Measurements from ENCODE around the gene PNMT. TPM values are rescaled to one million over a fixed set of nuclear protein-coding genes. Genes with fewer than 3 reads are reported as not detected.
A peak's percentile ranks its signal among the peaks of the same experiment; 100 is the strongest.

PNMT gene
- total and polyA plus RNA-seq, 2 of the 13 experiments (the other 11 are each of a cell fraction or from before 2014, with no cell fraction given): 0.25 TPM; not detected in 1

- TF ChIP-seq MYC (CRISPR knock-in tag; IDR thresholded peaks at IDR 0.05; ENCODE audit: borderline replicate concordance) (no peak), ZBTB26 (CRISPR knock-in tag; IDR thresholded peaks at IDR 0.05; ENCODE audit: borderline replicate concordance) (0 out of 2 replicates have a peak, but pooled peaks have one; percentile 2), ZHX1 (CRISPR knock-in tag; IDR thresholded peaks at IDR 0.05; ENCODE audit: low read depth) (no peak), NFRKB (IDR thresholded peaks at IDR 0.05) (no peak), KDM6A (CRISPR knock-in tag; IDR thresholded peaks at IDR 0.05; ENCODE audit: low read depth) (no peak), MLLT10 (CRISPR knock-in tag; IDR thresholded peaks at IDR 0.05) (no peak), ZGPAT (CRISPR knock-in tag; IDR thresholded peaks at IDR 0.05) (no peak), MTF1 (CRISPR knock-in tag; IDR thresholded peaks at IDR 0.05) (no peak), ZSCAN25 (CRISPR knock-in tag; IDR thresholded peaks at IDR 0.05) (no peak), KLF11 (CRISPR knock-in tag; IDR thresholded peaks at IDR 0.05) (no peak), MAFK (conservative IDR thresholded peaks at IDR 0.05 in 1 of 2, IDR thresholded peaks at IDR 0.05 in 1 of 2; ENCODE audit: low read length in 2 of 2) (no peak), SMAD9 (CRISPR knock-in tag; IDR thresholded peaks at IDR 0.05) (no peak), ZNF550 (CRISPR knock-in tag; IDR thresholded peaks at IDR 0.05; ENCODE audit: borderline replicate concordance) (no peak), CREB3 (CRISPR knock-in tag; IDR thresholded peaks at IDR 0.05) (no peak), ZNF816 (CRISPR knock-in tag; IDR thresholded peaks at IDR 0.05; ENCODE audit: borderline replicate concordance) (no peak), JARID2 (CRISPR knock-in tag; IDR thresholded peaks at IDR 0.05; ENCODE audit: insufficient replicate concordance) (no peak), IRF1 (CRISPR knock-in tag; IDR thresholded peaks at IDR 0.05; ENCODE audit: low read depth) (no peak), EP300 (IDR thresholded peaks at IDR 0.05; ENCODE audit: low read depth in 2 of 2, low read length in 2 of 2) (no peak), EP300 (CRISPR knock-in tag; IDR thresholded peaks at IDR 0.05; ENCODE audit: borderline replicate concordance) (0 out of 2 replicates have a peak, but pooled peaks have one; percentile 36), CHD2 (IDR thresholded peaks at IDR 0.05; ENCODE audit: low read depth, low read length) (no peak), ZKSCAN8 (CRISPR knock-in tag; IDR thresholded peaks at IDR 0.05; ENCODE audit: borderline replicate concordance) (0 out of 2 replicates have a peak, but pooled peaks have one; percentile 4)
Measured at GRCh38 chr17:39675390-39676082, 7.3 kb downstream of the PNMT start (continued).
